Measurements from ENCODE around the gene CHST12. TPM values are rescaled to one million over a fixed set of nuclear protein-coding genes. Genes with fewer than 3 reads are reported as not detected.

CHST12 gene
- total RNA-seq, 1 experiment from 2014 or later: 19.3 TPM

GRCh38 chr7:2381227-2381626 lies 22.2 kb upstream of the CHST12 start:
- Histone ChIP-seq H4K20me1 (ENCODE audit: control insufficient read depth, insufficient read depth, insufficient read length) (no peaks in the 10 kb centered on the region), H2BK20ac (ENCODE audit: low read depth, low read length, poor library complexity, severe bottlenecking) (no peak overlapping the region), H4K5ac (ENCODE audit: insufficient read length, low read depth, low read length) (no peak overlapping the region), H4K91ac (ENCODE audit: insufficient read length, low read depth, low read length) (no peak overlapping the region), H3K4ac (ENCODE audit: low read depth, low read length) (no peak overlapping the region), H3K27ac (ENCODE audit: insufficient read length, low read depth, low read length) (no peak overlapping the region), H3K79me2 (ENCODE audit: insufficient read depth, low read length) (peaks cover 3% of the 10 kb centered on the region; the same call in 1 of the 2 replicates), H2BK5ac (ENCODE audit: insufficient read length, low read length) (no peak overlapping the region), H3K18ac (ENCODE audit: insufficient read length, low read depth, low read length) (no peak overlapping the region), H2BK120ac (ENCODE audit: low read depth, low read length, poor library complexity, severe bottlenecking) (no peak overlapping the region), H3K27me3 (ENCODE audit: insufficient read depth, low read length) (no peaks in the 10 kb centered on the region), H3T11ph (ENCODE audit: low read length) (no peak overlapping the region), H2BK12ac (ENCODE audit: insufficient read length, low read depth, low read length) (no peak overlapping the region), H2AFZ (ENCODE audit: low read length) (no peak overlapping the region), H3K9ac (ENCODE audit: extremely low read depth, insufficient read length, low read length) (no peak overlapping the region), H3K23me2 (ENCODE audit: insufficient read length, low read depth, low read length, poor library complexity, severe bottlenecking) (no peaks in the 10 kb centered on the region), H3K9me3 (ENCODE audit: control insufficient read depth, low read depth, low read length) (no peaks in the 10 kb centered on the region), H3K4me2 (ENCODE audit: insufficient read depth, insufficient read length, low read length) (no peak overlapping the region), H3K79me1 (ENCODE audit: insufficient read depth, low read depth, low read length, poor library complexity, severe bottlenecking) (peaks cover 5% of the 10 kb centered on the region), H2BK15ac (ENCODE audit: low read depth, low read length) (no peak overlapping the region), H2AK5ac (ENCODE audit: insufficient read length, low read length) (no peak overlapping the region), H3K14ac (ENCODE audit: insufficient read depth, low read length) (no peak overlapping the region), H3K56ac (ENCODE audit: insufficient read length, low read depth, low read length) (no peak overlapping the region), H4K8ac (replicated peaks; ENCODE audit: insufficient read length, low read depth, low read length) (no peak overlapping the region), H3K4me1 (ENCODE audit: insufficient read depth, low read length) (no peaks in the 10 kb centered on the region), H3K23ac (ENCODE audit: insufficient read length, low read depth, low read length) (no peak overlapping the region)
- no peak overlapping the region for H3K4me3 Mint-ChIP-seq
- H3K36me3 Mint-ChIP-seq (ENCODE audit: insufficient read depth in 1 of 3, low read depth in 3 of 3): peaks cover 45 to 63% (median 56%) of the 10 kb centered on the region in 3 experiments
- H3K4me1 Mint-ChIP-seq: peaks cover 0 to 5% of the 10 kb centered on the region in 2 experiments; a peak in 1 of 4 replicates
- H3K9me3 Mint-ChIP-seq: no peaks in the 10 kb centered on the region
- H3K27ac Mint-ChIP-seq: no peak overlapping the region; a peak in 1 of 7 replicates
- no peak for TF ChIP-seq CTCF (conservative IDR thresholded peaks at IDR 0.05)
- H3K27me3 Mint-ChIP-seq (ENCODE audit: low read depth): no peaks in the 10 kb centered on the region
- DNase-seq: no peak
- WGBS (ENCODE audit: extremely low coverage, insufficient read length, low lambda C conversion rate): no CpG with 5 or more reads among the region's 5 CpGs

Measured in H9 (cell line).